Neural cell (in vitro differentiated cells): ENCODE data around the gene YBX1. TPM values are rescaled to one million over a fixed set of nuclear protein-coding genes. Genes with fewer than 3 reads are reported as not detected.

Source experiments
- H2AFZ ChIP-seq: fragments of 200-600, 300-800 bp; sonication (generic), shearing (Covaris generic); 2 replicates; pipeline ENCODE4 v1.6.0; 2014; ENCODE audit warnings: low read depth, mild to moderate bottlenecking, antibody characterized with exemption, low read length, moderate library complexity
- H3F3A ChIP-seq: fragments of 200-600 bp; shearing (Covaris generic); 2 replicates; pipeline ENCODE4 v1.6.1; 2016; ENCODE audit warnings: mild to moderate bottlenecking, moderate library complexity, mixed read lengths, antibody characterized with exemption, low read length; ENCODE audit not compliant: insufficient read depth, poor library complexity, severe bottlenecking
- H3K27ac ChIP-seq: fragments of 200-600, 300-800 bp; sonication (generic), shearing (Covaris generic); 2 replicates; pipeline ENCODE4 v1.5.1; 2014; ENCODE audit warnings: mild to moderate bottlenecking, low read length, moderate library complexity
- H3K27me3 ChIP-seq: fragments of 300-800, 200-600 bp; sonication (generic), shearing (Covaris generic); 2 replicates; pipeline ENCODE4 v1.6.0; 2014; ENCODE audit warnings: mild to moderate bottlenecking, low read depth, low read length, moderate library complexity; ENCODE audit not compliant: insufficient read depth
- H3K36me3 ChIP-seq: fragments of 300-800, 200-600 bp; sonication (generic), shearing (Covaris generic); 2 replicates; pipeline ENCODE4 v1.5.1; 2014; ENCODE audit warnings: mild to moderate bottlenecking, antibody characterized with exemption, low read length, moderate library complexity; ENCODE audit not compliant: insufficient read depth
- H3K4me2 ChIP-seq: fragments of 300-800, 200-600 bp; sonication (generic), shearing (Covaris generic); 2 replicates; pipeline ENCODE4 v1.6.0; 2014; ENCODE audit warnings: mild to moderate bottlenecking, low read length
- H3K4me3 ChIP-seq: fragments of 300-800, 200-600 bp; sonication (generic), shearing (Covaris generic); 2 replicates; pipeline ENCODE4 v1.5.1; 2014; ENCODE audit warnings: mild to moderate bottlenecking, low read length, moderate library complexity
- H3K79me2 ChIP-seq: fragments of 200-600 bp; shearing (Covaris generic); replicated peaks from 2 replicates; pipeline ENCODE4 v1.6.0; 2014; ENCODE audit warnings: mild to moderate bottlenecking, low read length, moderate library complexity; ENCODE audit not compliant: insufficient read depth
- H3K9ac ChIP-seq: fragments of 300-800, 200-600 bp; sonication (generic), shearing (Covaris generic); 2 replicates; pipeline ENCODE4 v1.6.1; 2016; ENCODE audit warnings: mild to moderate bottlenecking, low read length, mixed read lengths
- H3K9me2 ChIP-seq: fragments of 200-600 bp; shearing (Covaris generic); 2 replicates; pipeline ENCODE4 v1.6.1; 2016; ENCODE audit warnings: mild to moderate bottlenecking, low read length, mixed read lengths; ENCODE audit not compliant: insufficient read depth
- H3K9me3 ChIP-seq: fragments of 200-600, 300-800 bp; sonication (generic), shearing (Covaris generic); 2 replicates; pipeline ENCODE4 v1.6.1; 2016; ENCODE audit warnings: mild to moderate bottlenecking, mixed run types, low read length, moderate library complexity, mixed read lengths
- H4K20me1 ChIP-seq: fragments of 200-600 bp; shearing (Covaris generic); 2 replicates; pipeline ENCODE4 v1.6.1; 2016; ENCODE audit warnings: mild to moderate bottlenecking, mixed run types; ENCODE audit not compliant: insufficient read depth
- CTCF ChIP-seq: fragments of 450-650 bp; IDR thresholded peaks from 2 replicates; pipeline ENCODE4 v1.5.1; 2014; ENCODE audit warnings: antibody characterized with exemption, mild to moderate bottlenecking, moderate library complexity; ENCODE audit not compliant: poor library complexity, severe bottlenecking
- EP300 ChIP-seq: fragments of 450-650 bp; conservative IDR thresholded peaks from 2 replicates; pipeline ENCODE4 v1.6.1; 2014; ENCODE audit warnings: antibody characterized with exemption, mild to moderate bottlenecking, moderate library complexity; ENCODE audit not compliant: poor library complexity, severe bottlenecking
- EZH2 ChIP-seq: fragments of 200-600, 300-800 bp; shearing (Covaris generic), sonication (generic); IDR thresholded peaks from 2 replicates; pipeline ENCODE4 v1.6.1; 2014; ENCODE audit warnings: antibody characterized with exemption, low read length, borderline replicate concordance, mild to moderate bottlenecking; ENCODE audit not compliant: insufficient read depth, poor library complexity, severe bottlenecking
- MXI1 ChIP-seq: fragments of 450-650 bp; conservative IDR thresholded peaks from 2 replicates; pipeline ENCODE4 v1.6.1; 2014; ENCODE audit warnings: antibody characterized with exemption, mild to moderate bottlenecking; ENCODE audit not compliant: poor library complexity, severe bottlenecking
- POLR2AphosphoS5 ChIP-seq: IDR thresholded peaks from 2 replicates; pipeline ENCODE4 v1.6.1; 2012
- RAD21 ChIP-seq: fragments of 450-650 bp; conservative IDR thresholded peaks from 2 replicates; pipeline ENCODE4 v1.6.1; 2014; ENCODE audit warnings: antibody characterized with exemption, mild to moderate bottlenecking, moderate library complexity
- REST ChIP-seq: IDR thresholded peaks from 2 replicates; pipeline ENCODE4 v1.6.1; 2012; ENCODE audit warnings: borderline replicate concordance
- SMC3 ChIP-seq: fragments of 450-650 bp; conservative IDR thresholded peaks from 2 replicates; pipeline ENCODE4 v1.6.1; 2014; ENCODE audit warnings: antibody characterized with exemption, mild to moderate bottlenecking, moderate library complexity; ENCODE audit not compliant: poor library complexity
- TAF1 ChIP-seq: IDR thresholded peaks from 2 replicates; pipeline ENCODE4 v1.6.1; 2012; ENCODE audit warnings: low read depth
- polyA plus RNA-seq: library from polyadenylated mRNA; depleted of rRNA; stranded (reverse); fragments of >200 nt; gene quantifications from 2 replicates; pipeline ENCODE4 v1.2.3, GENCODE V29; 2014

The YBX1 gene
- polyA plus RNA-seq, 1 donor from 2014 or later = 706 TPM

GRCh38 chr1:42670425-42670824 is 11.8 kb upstream of the YBX1 start:
- H3F3A ChIP-seq = no peaks in the 10 kb centered on the region
- H3K27ac ChIP-seq = no peak overlapping the region
- no peaks in the 10 kb centered on the region for H3K27me3 ChIP-seq
- no peaks in the 10 kb centered on the region for H3K79me2 ChIP-seq
- no peak overlapping the region for H3K4me2 ChIP-seq
- peaks cover 4% of the 10 kb centered on the region for H3K36me3 ChIP-seq
- no peaks in the 10 kb centered on the region for H3K9me3 ChIP-seq
- no peak overlapping the region for H3K4me3 ChIP-seq
- TF ChIP-seq TAF1 (no peak), RAD21 (no peak)
- no peaks in the 10 kb centered on the region for H4K20me1 ChIP-seq
- no peak overlapping the region for H3K9ac ChIP-seq
- no peak overlapping the region for H2AFZ ChIP-seq
- no peaks in the 10 kb centered on the region for H3K9me2 ChIP-seq

GRCh38 chr1:42674214-42674613 is 8.0 kb upstream of the YBX1 start:
- H3K27me3 ChIP-seq = no peaks in the 10 kb centered on the region
- H2AFZ ChIP-seq = no peak overlapping the region
- H3K36me3 ChIP-seq = no peaks in the 10 kb centered on the region
- H3K4me2 ChIP-seq = no peak overlapping the region
- no peak overlapping the region for H3K4me3 ChIP-seq
- H3K27ac ChIP-seq = no peak overlapping the region
- H3F3A ChIP-seq = no peaks in the 10 kb centered on the region
- no peaks in the 10 kb centered on the region for H3K9me2 ChIP-seq
- TF ChIP-seq POLR2AphosphoS5 (no peak), CTCF (no peak), REST (no peak), SMC3 (no peak), EZH2 (no peak), RAD21 (no peak), TAF1 (no peak), MXI1 (no peak), EP300 (no peak)
- no peak overlapping the region for H3K9ac ChIP-seq
- no peaks in the 10 kb centered on the region for H4K20me1 ChIP-seq
- no peaks in the 10 kb centered on the region for H3K79me2 ChIP-seq
- no peaks in the 10 kb centered on the region for H3K9me3 ChIP-seq

GRCh38 chr1:42674682-42675081 is 7.5 kb upstream of the YBX1 start:
- Histone ChIP-seq H3K79me2 (no peaks in the 10 kb centered on the region), H3K27ac (no peak overlapping the region), H3K4me3 (no peak overlapping the region), H2AFZ (no peak overlapping the region), H3F3A (no peaks in the 10 kb centered on the region), H3K27me3 (no peaks in the 10 kb centered on the region), H3K36me3 (no peaks in the 10 kb centered on the region), H3K4me2 (no peak overlapping the region), H3K9me2 (no peaks in the 10 kb centered on the region), H3K9me3 (no peaks in the 10 kb centered on the region), H3K9ac (no peak overlapping the region), H4K20me1 (no peaks in the 10 kb centered on the region)
- no peak for TF ChIP-seq CTCF
- TF ChIP-seq EZH2 = no peak
- TF ChIP-seq REST = no peak
- no peak for TF ChIP-seq SMC3
- no peak for TF ChIP-seq MXI1
- no peak for TF ChIP-seq RAD21
- no peak for TF ChIP-seq POLR2AphosphoS5
- TF ChIP-seq TAF1 = no peak
- TF ChIP-seq EP300 = no peak
